GM12878 (cell line): ENCODE data around the gene CARD11. TPM values are rescaled to one million over a fixed set of nuclear protein-coding genes. Genes with fewer than 3 reads are reported as not detected.
A peak's percentile ranks its signal among the peaks of the same experiment; 100 is the strongest.

Experiments used
- ATAC-seq: fragments of 200-7000 bp; cut with Tn5 transposase; 3 replicates; pipeline ENCODE4 v1.9.1; 2020; ENCODE audit warnings: mild to moderate bottlenecking, moderate library complexity
- BruUV-seq: library from RNA; stranded (reverse); fragments of 400-500 nt; replicated peaks from 2 replicates; lab custom pipeline; 2021; lab: Mats Ljungman, UMichigan
- CTCF ChIA-PET: fragments of 300-600 bp; sonication (Branson Sonifier 250); formaldehyde crosslinking; extraction: SDS; loops from one replicate; lab custom pipeline; 2021; ENCODE audit warnings: inconsistent platforms; lab: Yijun Ruan, JAX
- POLR2A ChIA-PET: fragments of 350-600 bp; formaldehyde crosslinking; extraction: SDS; loops from one replicate; lab custom pipeline; 2021; ENCODE audit warnings: inconsistent platforms; lab: Charles Lee
- RAD21 ChIA-PET: fragments of 300-600 bp; sonication (Branson Sonifier 250); formaldehyde crosslinking; loops from one replicate; lab custom pipeline; 2023; ENCODE audit warnings: antibody characterized with exemption; ENCODE audit not compliant: unreplicated experiment; lab: Charles Lee
- SMC1A ChIA-PET: fragments of 300-600 bp; sonication (Branson Sonifier 250); formaldehyde crosslinking; loops from one replicate; lab custom pipeline; 2023; ENCODE audit not compliant: unreplicated experiment, uncharacterized antibody; lab: Charles Lee
- DNase-seq: peaks from one replicate; pipeline ENCODE4 v3.0.0-alpha.2; 2011; ENCODE audit warnings: low read depth, low spot score
- FAIRE-seq: peaks from 3 replicates; lab custom pipeline; 2011; peaks lifted over from hg19 to GRCh38; lab: Jason Lieb, UNC
- H2AFZ ChIP-seq: 2 replicates; pipeline ENCODE4 v1.6.0; 2011; ENCODE audit warnings: low read depth, low read length, control low read depth; ENCODE audit not compliant: control insufficient read depth
- H3K27ac ChIP-seq: 2 replicates; pipeline ENCODE4 v1.5.1; 2011; ENCODE audit warnings: control low read depth; ENCODE audit not compliant: control insufficient read depth, insufficient read depth
- H3K27me3 ChIP-seq, 2 experiments: replicated peaks in 1 of 2; 2 replicates each; pipeline versions ENCODE4 v1.6.0 to v1.6.1; 2011; ENCODE audit warnings: low read length in 1 of 2; ENCODE audit not compliant: control insufficient read depth in 2 of 2, insufficient read depth in 2 of 2
- H3K36me3 ChIP-seq, 2 experiments: 2 replicates each; pipeline ENCODE4 v1.5.1; 2011; ENCODE audit warnings: low read length in 1 of 2; ENCODE audit not compliant: control insufficient read depth in 2 of 2, insufficient read depth in 2 of 2
- H3K4me1 ChIP-seq: 2 replicates; pipeline ENCODE4 v1.6.1; 2011; ENCODE audit warnings: mild to moderate bottlenecking, low read length, moderate library complexity, mixed read lengths; ENCODE audit not compliant: control insufficient read depth, insufficient read depth
- H3K4me2 ChIP-seq: 2 replicates; pipeline ENCODE4 v1.6.0; 2011; ENCODE audit warnings: control low read depth; ENCODE audit not compliant: control insufficient read depth, insufficient read depth
- H3K4me3 ChIP-seq: fragments of 200-600 bp; sonication (generic); 2 replicates; pipeline ENCODE4 v1.5.1; 2016
- H3K79me2 ChIP-seq: 2 replicates; pipeline ENCODE4 v1.6.0; 2011; ENCODE audit warnings: low read length; ENCODE audit not compliant: control insufficient read depth, insufficient read depth
- H3K9ac ChIP-seq: 2 replicates; pipeline ENCODE4 v1.8.0; 2011; ENCODE audit warnings: low read length, control low read depth, mixed read lengths; ENCODE audit not compliant: control insufficient read depth, insufficient read depth
- H3K9me3 ChIP-seq: replicated peaks from 3 replicates; pipeline ENCODE4 v1.5.1; 2011; ENCODE audit warnings: mild to moderate bottlenecking, low read length; ENCODE audit not compliant: control insufficient read depth, insufficient read depth
- H4K20me1 ChIP-seq: 2 replicates; pipeline ENCODE4 v1.6.0; 2011; ENCODE audit not compliant: control insufficient read depth, insufficient read depth
- BHLHE40 ChIP-seq, 2 experiments: fragments of 450-650 bp in 1 of 2; IDR thresholded peaks; 2 replicates each; pipeline ENCODE4 v1.6.1; 2011 to 2017; ENCODE audit warnings: low read depth in 2 of 2, borderline replicate concordance in 1 of 2, improper control_type of control experiment in 1 of 2, low read length in 1 of 2, mild to moderate bottlenecking in 1 of 2
- FOS ChIP-seq: IDR thresholded peaks from 3 replicates; pipeline ENCODE4 v1.6.1; 2011; ENCODE audit warnings: borderline replicate concordance; ENCODE audit not compliant: insufficient read length; ENCODE audit errors: extremely low read depth
- GABPA ChIP-seq: IDR thresholded peaks from 2 replicates; pipeline ENCODE4 v1.6.1; 2014; ENCODE audit warnings: antibody characterized with exemption, low read depth, mild to moderate bottlenecking, inconsistent platforms
- HDGF ChIP-seq: fragments of 450-650 bp; IDR thresholded peaks from 2 replicates; pipeline ENCODE4 v1.6.1; 2016; ENCODE audit warnings: antibody characterized with exemption
- IKZF1 ChIP-seq: fragments of 450-650 bp; conservative IDR thresholded peaks from 2 replicates; pipeline ENCODE4 v1.6.1; 2017; ENCODE audit warnings: antibody characterized with exemption, mild to moderate bottlenecking
- IKZF2 ChIP-seq, 2 experiments: fragments of 450-650 bp; IDR thresholded peaks; 2 replicates each; pipeline ENCODE4 v1.6.1; 2017; ENCODE audit warnings: mild to moderate bottlenecking in 2 of 2, moderate library complexity in 2 of 2
- NFIC ChIP-seq: IDR thresholded peaks from 2 replicates; pipeline ENCODE4 v1.6.1; 2012; ENCODE audit warnings: low read depth, mild to moderate bottlenecking, inconsistent platforms, low read length, moderate library complexity
- NRF1 ChIP-seq: conservative IDR thresholded peaks from 2 replicates; pipeline ENCODE4 v1.6.1; 2011; ENCODE audit warnings: mild to moderate bottlenecking, low read depth, low read length, improper control_type of control experiment
- PAX8 ChIP-seq: fragments of 450-650 bp; IDR thresholded peaks from 2 replicates; pipeline ENCODE4 v1.6.1; 2017; ENCODE audit warnings: mild to moderate bottlenecking, moderate library complexity
- PML ChIP-seq: IDR thresholded peaks from 2 replicates; pipeline ENCODE4 v1.6.1; 2012; ENCODE audit warnings: low read length, inconsistent platforms
- RELA ChIP-seq: fragments of 450-650 bp; IDR thresholded peaks from 2 replicates; pipeline ENCODE4 v1.8.0; 2014; ENCODE audit warnings: borderline replicate concordance; ENCODE audit not compliant: partially characterized antibody
- TCF3 ChIP-seq: IDR thresholded peaks from 2 replicates; pipeline ENCODE4 v1.6.1; 2012; ENCODE audit warnings: low read depth, mild to moderate bottlenecking, low read length, borderline replicate concordance; ENCODE audit not compliant: insufficient read depth
- TCF7 ChIP-seq: IDR thresholded peaks from 2 replicates; pipeline ENCODE4 v1.6.1; 2014; ENCODE audit warnings: antibody characterized with exemption, borderline replicate concordance
- WRNIP1 ChIP-seq: IDR thresholded peaks from 2 replicates; pipeline ENCODE4 v1.6.1; 2011; ENCODE audit warnings: low read depth, low read length, improper control_type of control experiment, borderline replicate concordance
- YBX1 ChIP-seq: fragments of 450-650 bp; IDR thresholded peaks from 2 replicates; pipeline ENCODE4 v1.6.1; 2016; ENCODE audit warnings: antibody characterized with exemption
- whole genome bisulfite sequencing: methylation state at CpG from one replicate; pipeline ENCODE4 v1.1.6; 2016; ENCODE audit warnings: low lambda C conversion rate; ENCODE audit not compliant: insufficient replicate concordance, insufficient coverage; ENCODE audit errors: missing lambda C conversion rate; 5-methylcytosine and 5-hydroxymethylcytosine counted together
- in situ Hi-C: fragments of 300-500 bp; cut with MboI; formaldehyde crosslinking; loops from 9 replicates; pipeline ENCODE4 v1.14.3; 2018; ENCODE audit warnings: mixed read lengths
- intact Hi-C: fragments of 100-400 bp; cut with micrococcal nuclease; formaldehyde crosslinking; loops from one replicate; pipeline ENCODE4 v1.14.2; 2022; ENCODE audit not compliant: unreplicated experiment
- polyA plus RNA-seq, 11 experiments: library from polyadenylated mRNA; depleted of rRNA in 4 of 11; unstranded in 6 of 11; stranded (reverse) in 5 of 11; fragments of >200 nt; fragmentation: Nextera tagmentation in 4 of 11; fragmentation: Illumina TruSeq in 1 of 11; extraction: Ambion mirVana in 4 of 11; extraction: Trizol in 1 of 11; gene quantifications; 1 replicate in 1 of 11; 2 replicates in 10 of 11; pipeline versions ENCODE4 v1.2.1 to v1.2.3, GENCODE V29; 2011 to 2016; ENCODE audit warnings: inconsistent platforms in 2 of 11, missing spikeins in 2 of 11, low read depth in 1 of 11
- total RNA-seq, 4 experiments: library from RNA; depleted of rRNA in 3 of 4; stranded (reverse); fragments of >200 nt in 3 of 4; fragmentation: Illumina TruSeq in 1 of 4; extraction: Trizol in 1 of 4; gene quantifications; 2 replicates each; pipeline versions ENCODE4 v1.2.1 to v1.2.3, GENCODE V29; 2013 to 2021
- TF ChIP-seq, protein P1 (sequence below): fragments of 450-650 bp; formaldehyde crosslinking; IDR thresholded peaks from 2 replicates; pipeline ENCODE4 v1.4.0; 2022; ENCODE audit warnings: mild to moderate bottlenecking, moderate library complexity
- TF ChIP-seq, protein P2 (sequence below): fragments of 450-650 bp; IDR thresholded peaks from 2 replicates; pipeline ENCODE4 v1.6.1; 2017; ENCODE audit warnings: mild to moderate bottlenecking, low read depth, inconsistent platforms; ENCODE audit not compliant: poor library complexity, severe bottlenecking
- TF ChIP-seq, protein P3 (sequence below): fragments of 450-650 bp; IDR thresholded peaks from 2 replicates; pipeline ENCODE4 v1.6.1; 2016; ENCODE audit warnings: mild to moderate bottlenecking

CARD11 gene
- total and polyA plus RNA-seq, 10 of the 15 experiments (the other 5 are each of a cell fraction or from before 2014, with no cell fraction given), result 0.27 to 72.0 (median 28.4) TPM

DNA sequence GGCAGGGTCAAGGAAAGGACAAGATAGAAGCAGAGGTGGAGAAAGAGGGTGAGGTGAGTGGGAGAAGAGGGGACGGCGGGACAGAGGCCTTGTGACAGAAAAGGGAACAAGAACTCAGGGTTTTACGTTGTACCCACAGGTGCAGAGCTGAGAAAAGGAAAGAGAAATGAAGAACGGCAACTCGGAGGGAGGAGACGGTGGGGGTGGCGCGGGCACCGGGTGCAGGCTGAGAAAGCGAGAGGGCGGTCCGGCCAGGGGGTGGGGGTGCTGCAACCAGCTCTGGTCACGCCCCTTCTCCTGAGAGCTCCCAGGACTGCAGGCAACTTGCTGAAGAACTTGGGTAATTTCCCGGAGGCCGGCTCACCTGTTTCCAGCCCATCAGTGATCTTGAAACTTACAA lies 65.3 kb downstream of the CARD11 start:
- peaks cover 2 to 10% of the 10 kb centered on the region in 2 experiments; a peak in 3 of 4 replicates for H3K36me3 ChIP-seq
- ChIA-PET CTCF (interaction anchor here (1.2 to 3.3 kb wide), 6 partner anchors 34 to 176 kb away, joined by 3 to 19 read pairs (median 4); no protein-coding TSS in a partner anchor), SMC1A (interaction anchor here (1.0 to 4.5 kb wide), 7 partner anchors 45 to 176 kb away, joined by 4 to 26 read pairs (median 9); no protein-coding TSS in a partner anchor), POLR2A (interaction anchor here (0.8 to 2.0 kb wide), 4 partner anchors 14 to 88 kb away, joined by 3 to 13 read pairs (median 4); no protein-coding TSS in a partner anchor), RAD21 (interaction anchor here (0.7 to 3.5 kb wide), 8 partner anchors 15 to 89 kb away, joined by 3 to 34 read pairs (median 4); no protein-coding TSS in a partner anchor)
- intact Hi-C loops, result loop anchor here (2.0 kb wide), 2 partner anchors 64 to 84 kb away; partner anchors contain the start of gene CARD11
- no peaks in the 10 kb centered on the region for H4K20me1 ChIP-seq
- peak overlapping the region; percentile 48; the same call in 1 of the 2 replicates for H2AFZ ChIP-seq
- H3K4me2 ChIP-seq, result peak overlapping the region; percentile 99
- FAIRE-seq, result peak; percentile 100
- DNase-seq, result peak; percentile 91
- H3K79me2 ChIP-seq, result peaks cover 12% of the 10 kb centered on the region
- ATAC-seq, result peak; percentile 93
- WGBS, result 4% methylated on average over 4 of the region's 15 CpGs
- no peaks in the 10 kb centered on the region for H3K27me3 ChIP-seq
- no peaks in the 10 kb centered on the region; the same call in 2 of the 3 replicates for H3K9me3 ChIP-seq
- peaks cover 44% of the 10 kb centered on the region for H3K4me1 ChIP-seq
- peak overlapping the region; percentile 60 for H3K4me3 ChIP-seq
- peak overlapping the region; percentile 78 for H3K27ac ChIP-seq
- in situ Hi-C loops, result no loop called here
- H3K9ac ChIP-seq, result peak overlapping the region; percentile 75; the same call in 1 of the 2 replicates
- BruUV-seq, result no TSS peak
- TF ChIP-seq NRF1 (no peak), YBX1 (no peak), BHLHE40 (IDR thresholded peaks at IDR 0.05; ENCODE audit: borderline replicate concordance in 1 of 2, low read depth in 2 of 2, low read length in 1 of 2) (peak; percentile 18 to 63; a peak in 2 of 4 replicates), IKZF1 (peak; percentile 81), TCF7 (no peak), FOS (no peak), NFIC (peak; percentile 61; the same call in 1 of the 2 replicates), PAX8 (no peak), TCF3 (peak; percentile 97), HDGF (peak; percentile 96), WRNIP1 (no peak), GABPA (no peak), PML (no peak; the same call in none of the 2 replicates), IKZF2 (IDR thresholded peaks at IDR 0.05) (peak; percentile 91 to 95), RELA (no peak)
- TF ChIP-seq, protein P1, sequence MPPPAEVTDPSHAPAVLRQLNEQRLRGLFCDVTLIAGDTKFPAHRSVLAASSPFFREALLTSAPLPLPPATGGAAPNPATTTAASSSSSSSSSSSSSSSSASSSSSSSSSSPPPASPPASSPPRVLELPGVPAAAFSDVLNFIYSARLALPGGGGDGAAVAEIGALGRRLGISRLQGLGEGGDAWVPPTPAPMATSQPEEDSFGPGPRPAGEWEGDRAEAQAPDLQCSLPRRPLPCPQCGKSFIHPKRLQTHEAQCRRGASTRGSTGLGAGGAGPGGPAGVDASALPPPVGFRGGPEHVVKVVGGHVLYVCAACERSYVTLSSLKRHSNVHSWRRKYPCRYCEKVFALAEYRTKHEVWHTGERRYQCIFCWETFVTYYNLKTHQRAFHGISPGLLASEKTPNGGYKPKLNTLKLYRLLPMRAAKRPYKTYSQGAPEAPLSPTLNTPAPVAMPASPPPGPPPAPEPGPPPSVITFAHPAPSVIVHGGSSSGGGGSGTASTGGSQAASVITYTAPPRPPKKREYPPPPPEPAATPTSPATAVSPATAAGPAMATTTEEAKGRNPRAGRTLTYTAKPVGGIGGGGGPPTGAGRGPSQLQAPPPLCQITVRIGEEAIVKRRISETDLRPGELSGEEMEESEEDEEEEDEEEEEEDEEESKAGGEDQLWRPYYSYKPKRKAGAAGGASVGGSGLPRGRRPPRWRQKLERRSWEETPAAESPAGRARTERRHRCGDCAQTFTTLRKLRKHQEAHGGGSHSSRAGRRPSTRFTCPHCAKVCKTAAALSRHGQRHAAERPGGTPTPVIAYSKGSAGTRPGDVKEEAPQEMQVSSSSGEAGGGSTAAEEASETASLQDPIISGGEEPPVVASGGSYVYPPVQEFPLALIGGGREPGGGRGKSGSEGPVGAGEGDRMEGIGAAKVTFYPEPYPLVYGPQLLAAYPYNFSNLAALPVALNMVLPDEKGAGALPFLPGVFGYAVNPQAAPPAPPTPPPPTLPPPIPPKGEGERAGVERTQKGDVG (CRISPR knock-in tag), result no peak
- TF ChIP-seq, protein P2, sequence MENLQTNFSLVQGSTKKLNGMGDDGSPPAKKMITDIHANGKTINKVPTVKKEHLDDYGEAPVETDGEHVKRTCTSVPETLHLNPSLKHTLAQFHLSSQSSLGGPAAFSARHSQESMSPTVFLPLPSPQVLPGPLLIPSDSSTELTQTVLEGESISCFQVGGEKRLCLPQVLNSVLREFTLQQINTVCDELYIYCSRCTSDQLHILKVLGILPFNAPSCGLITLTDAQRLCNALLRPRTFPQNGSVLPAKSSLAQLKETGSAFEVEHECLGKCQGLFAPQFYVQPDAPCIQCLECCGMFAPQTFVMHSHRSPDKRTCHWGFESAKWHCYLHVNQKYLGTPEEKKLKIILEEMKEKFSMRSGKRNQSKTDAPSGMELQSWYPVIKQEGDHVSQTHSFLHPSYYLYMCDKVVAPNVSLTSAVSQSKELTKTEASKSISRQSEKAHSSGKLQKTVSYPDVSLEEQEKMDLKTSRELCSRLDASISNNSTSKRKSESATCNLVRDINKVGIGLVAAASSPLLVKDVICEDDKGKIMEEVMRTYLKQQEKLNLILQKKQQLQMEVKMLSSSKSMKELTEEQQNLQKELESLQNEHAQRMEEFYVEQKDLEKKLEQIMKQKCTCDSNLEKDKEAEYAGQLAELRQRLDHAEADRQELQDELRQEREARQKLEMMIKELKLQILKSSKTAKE, result peak; percentile 83
- TF ChIP-seq, protein P3, sequence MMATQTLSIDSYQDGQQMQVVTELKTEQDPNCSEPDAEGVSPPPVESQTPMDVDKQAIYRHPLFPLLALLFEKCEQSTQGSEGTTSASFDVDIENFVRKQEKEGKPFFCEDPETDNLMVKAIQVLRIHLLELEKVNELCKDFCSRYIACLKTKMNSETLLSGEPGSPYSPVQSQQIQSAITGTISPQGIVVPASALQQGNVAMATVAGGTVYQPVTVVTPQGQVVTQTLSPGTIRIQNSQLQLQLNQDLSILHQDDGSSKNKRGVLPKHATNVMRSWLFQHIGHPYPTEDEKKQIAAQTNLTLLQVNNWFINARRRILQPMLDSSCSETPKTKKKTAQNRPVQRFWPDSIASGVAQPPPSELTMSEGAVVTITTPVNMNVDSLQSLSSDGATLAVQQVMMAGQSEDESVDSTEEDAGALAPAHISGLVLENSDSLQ, result no peak
